NCI-H69 (cell line): ENCODE results near the gene ISLR2.
"Not testable (repeated sequence)": the region's sequence is repeated elsewhere in the genome, so short reads cannot be mapped to it uniquely, and the experiment has no call there.

Experiments
- DNase-seq: peaks from one replicate; lab custom pipeline; 2025; lab: John Stamatoyannopoulos, UW

ISLR2 gene

DNA sequence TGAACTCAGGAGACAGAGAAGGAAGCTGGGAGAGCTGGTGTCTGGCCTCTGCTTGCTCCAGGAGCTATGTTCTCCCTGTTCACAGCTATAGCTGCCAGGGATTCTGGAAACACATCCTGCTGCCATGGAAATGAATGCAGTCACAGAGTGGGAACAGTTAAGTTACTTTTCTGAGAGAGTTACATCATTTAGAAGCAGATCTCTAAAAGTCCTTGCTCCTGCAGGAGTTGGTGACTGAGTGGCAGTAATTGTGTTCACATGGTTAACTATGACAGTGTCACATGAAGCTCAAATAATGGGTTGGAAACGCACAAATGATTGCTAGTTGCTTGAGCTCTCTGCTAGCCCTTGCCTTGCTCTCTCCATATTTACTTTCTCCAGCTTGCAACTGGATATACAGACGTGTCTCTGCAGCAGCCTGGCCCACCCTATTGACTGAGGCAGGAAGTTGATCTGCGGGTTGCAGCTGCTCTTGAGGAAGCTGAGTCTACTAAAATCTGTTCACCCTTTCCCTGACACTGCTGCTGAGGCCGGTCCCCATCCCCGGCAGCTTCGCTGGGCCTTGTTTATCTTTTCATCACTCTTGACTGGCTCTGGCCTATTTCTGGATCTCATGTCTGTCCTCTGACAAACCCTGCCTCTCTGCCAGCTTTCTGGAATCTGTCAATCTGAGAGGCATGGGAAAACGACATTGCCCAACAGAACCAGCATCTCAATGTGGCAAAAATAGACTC lies 26.5 kb downstream of the ISLR2 start:
- DNase-seq, result peak; percentile 80

GRCh38 chr15:74157868-74158827 lies 27.8 kb downstream of the ISLR2 start:
- no peak for DNase-seq

- no peak for DNase-seq
These were observed 28.7 kb downstream of the ISLR2 start for GRCh38 chr15:74158855-74159650.

GRCh38 chr15:74159773-74160172 lies 29.4 kb downstream of the ISLR2 start:
- peak; percentile 18 for DNase-seq

DNA sequence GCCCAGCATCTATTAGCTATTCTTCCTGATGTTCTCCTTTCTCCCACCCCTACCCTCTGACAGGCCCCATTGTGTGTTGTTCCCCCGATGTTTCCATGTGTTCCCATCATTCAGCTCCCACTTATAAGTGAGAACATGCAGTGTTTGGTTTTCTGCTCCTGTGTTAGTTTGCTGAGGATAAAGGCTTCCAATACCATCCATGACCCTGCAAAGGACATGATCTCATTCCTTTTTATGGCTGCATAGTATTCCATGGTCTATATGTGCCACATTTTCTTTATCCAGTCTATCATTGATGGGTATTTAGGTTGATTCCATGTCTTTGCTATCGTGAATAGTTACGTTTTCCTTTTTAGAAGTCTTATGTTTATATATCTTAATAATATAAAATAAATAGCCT lies 30.0 kb downstream of the ISLR2 start:
- DNase-seq, result not testable (repeated sequence)

GRCh38 chr15:74162195-74162536 lies 31.8 kb downstream of the ISLR2 start:
- not testable (repeated sequence) for DNase-seq

DNA sequence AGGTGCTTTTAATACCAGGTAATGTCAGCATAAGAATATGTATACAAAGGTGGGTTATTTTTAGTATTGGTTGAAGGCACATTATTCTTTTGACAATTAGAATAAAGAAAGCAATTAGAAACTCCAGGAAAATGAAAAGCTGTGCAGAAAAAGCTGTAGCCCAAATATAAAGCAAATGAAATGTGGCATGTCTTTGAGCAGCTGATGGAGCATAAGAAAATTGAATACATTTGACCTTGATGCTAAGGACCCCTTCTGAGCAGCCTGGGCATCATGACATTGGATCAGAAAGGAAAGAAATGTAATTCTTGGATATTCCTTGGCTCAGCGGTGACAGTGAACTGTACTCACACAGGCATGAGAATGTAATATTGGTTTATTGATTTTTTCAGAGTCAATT lies 35.1 kb downstream of the ISLR2 start:
- no peak for DNase-seq

DNA sequence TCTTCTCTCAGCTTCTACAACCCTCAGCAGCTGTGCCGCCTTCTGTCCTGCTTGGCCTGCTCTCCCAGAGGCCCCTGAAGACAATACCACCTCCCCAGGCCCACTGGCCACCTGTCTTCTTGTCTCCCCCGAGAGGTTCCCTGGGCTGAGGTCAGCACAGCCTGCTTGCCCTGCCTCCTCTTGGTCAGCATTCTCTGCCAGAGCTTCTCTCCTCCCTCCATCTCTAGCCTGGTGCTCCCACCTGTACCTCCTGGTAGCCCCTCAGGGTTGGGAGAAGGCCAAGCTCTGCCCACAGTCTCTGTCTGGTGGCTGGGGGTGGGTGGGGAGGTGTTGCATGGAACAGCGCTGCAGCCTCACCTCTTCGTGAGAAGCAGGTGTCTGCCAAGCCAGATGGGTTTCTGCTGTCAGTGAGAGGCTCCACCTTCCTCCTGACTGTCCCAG lies 37.5 kb downstream of the ISLR2 start:
- DNase-seq, result peak; percentile 22

DNA sequence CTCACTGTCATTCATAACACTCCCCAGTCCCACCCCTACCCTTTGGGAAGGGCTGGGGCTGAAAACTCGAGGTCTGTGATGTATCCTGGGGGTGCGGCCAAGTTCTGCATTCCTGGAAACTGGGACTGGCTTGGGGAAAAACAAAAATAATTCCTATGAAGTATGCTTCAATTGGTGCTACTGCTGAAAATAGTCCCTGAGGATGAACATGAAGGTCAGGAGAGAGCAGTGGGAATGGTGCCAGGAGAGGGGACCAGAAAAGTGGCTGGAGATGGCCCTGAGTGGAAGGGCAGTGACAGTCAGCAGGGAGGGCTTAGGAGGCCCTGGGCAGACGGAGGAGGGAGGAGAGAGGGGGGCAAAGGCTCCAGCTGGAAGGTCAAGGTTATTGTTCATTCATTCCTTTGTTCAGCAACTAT lies 38.3 kb downstream of the ISLR2 start:
- DNase-seq, result no peak

GRCh38 chr15:74170071-74170844 lies 39.9 kb downstream of the ISLR2 start:
- no peak for DNase-seq

GRCh38 chr15:74170875-74171578 lies 40.6 kb downstream of the ISLR2 start:
- peak; percentile 29 for DNase-seq

GRCh38 chr15:74171965-74172541 lies 41.7 kb downstream of the ISLR2 start:
- no peak for DNase-seq

DNA sequence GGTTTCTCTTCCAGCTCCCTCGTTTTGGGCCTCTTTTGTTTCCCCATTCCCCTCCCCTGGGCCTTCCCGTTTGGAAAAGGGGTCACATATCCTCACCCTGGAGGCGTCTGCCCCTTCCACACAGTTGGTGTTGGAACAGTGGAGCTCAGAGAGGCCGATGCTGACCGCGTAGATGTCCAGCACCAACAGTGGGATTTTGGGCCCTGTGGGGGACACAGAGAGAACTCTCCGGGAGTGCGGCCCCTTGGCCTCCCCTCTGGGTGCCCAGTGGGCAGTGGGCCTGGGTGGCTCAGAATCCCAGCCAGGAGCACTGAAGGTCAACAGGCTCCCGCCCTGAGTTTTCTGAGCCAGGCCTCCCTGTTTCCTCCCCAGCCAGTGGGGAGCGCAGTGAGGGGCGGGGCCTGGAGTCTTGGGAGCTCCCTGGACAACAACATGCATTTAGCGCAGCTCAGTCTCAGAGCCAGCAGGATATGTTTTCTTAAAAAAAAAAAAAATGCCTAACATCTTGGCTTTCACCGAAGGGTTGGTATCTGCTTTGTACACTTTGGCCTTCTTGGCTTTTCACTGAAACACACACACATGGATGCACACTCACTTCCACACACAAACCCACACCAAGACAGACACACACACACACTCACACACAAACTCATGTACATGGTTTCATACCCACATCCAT lies 42.5 kb downstream of the ISLR2 start:
- no peak for DNase-seq

DNA sequence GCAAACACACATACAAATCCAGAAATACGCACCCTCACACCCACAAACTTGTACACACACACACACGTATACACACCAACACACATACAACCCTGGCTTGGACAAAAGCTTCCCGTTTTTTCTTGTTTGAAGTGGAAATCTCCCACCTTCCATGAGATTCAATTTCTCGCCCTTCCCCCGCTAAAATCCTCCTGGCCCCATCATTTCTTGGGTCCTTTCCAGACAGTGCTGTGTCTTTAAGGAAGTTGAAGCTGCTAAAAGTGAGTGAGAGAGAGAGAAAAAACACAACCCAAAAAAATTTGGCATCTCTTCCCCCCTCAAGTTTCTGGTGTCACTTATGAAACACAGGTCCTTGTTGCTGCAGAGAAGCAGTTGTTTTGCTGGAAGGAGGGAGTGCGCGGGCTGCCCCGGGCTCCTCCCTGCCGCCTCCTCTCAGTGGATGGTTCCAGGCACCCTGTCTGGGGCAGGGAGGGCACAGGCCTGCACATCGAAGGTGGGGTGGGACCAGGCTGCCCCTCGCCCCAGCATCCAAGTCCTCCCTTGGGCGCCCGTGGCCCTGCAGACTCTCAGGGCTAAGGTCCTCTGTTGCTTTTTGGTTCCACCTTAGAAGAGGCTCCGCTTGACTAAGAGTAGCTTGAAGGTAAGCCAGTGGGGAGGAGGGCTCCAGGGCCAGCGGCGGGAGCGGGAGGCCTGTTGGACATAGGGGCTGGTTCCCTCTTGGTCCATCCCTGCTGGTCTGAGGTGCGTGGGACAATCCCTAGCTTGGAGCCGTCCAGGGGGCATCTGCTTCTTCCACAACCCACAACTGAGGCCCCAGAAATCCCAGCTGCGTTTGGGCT lies 43.2 kb downstream of the ISLR2 start, which contains the start of gene ISLR:
Gene ISLR, plus strand, starts transcription at position 331 of the 839 bp plus-strand sequence. CDS start 1,149 bp downstream, outside the sequence.
- DNase-seq, result peak; percentile 9

- no peak for DNase-seq
These were observed 44.0 kb downstream of the ISLR2 start for GRCh38 chr15:74174219-74174957.

- DNase-seq, result no peak
These were observed 44.5 kb downstream of the ISLR2 start for GRCh38 chr15:74174958-74175253.

- no peak for DNase-seq
These were observed 45.1 kb downstream of the ISLR2 start for GRCh38 chr15:74175271-74176191.
